ENCODE data around the gene OPN5. TPM values are rescaled to one million over a fixed set of nuclear protein-coding genes. Genes with fewer than 3 reads are reported as not detected.

OPN5 gene, protein sequence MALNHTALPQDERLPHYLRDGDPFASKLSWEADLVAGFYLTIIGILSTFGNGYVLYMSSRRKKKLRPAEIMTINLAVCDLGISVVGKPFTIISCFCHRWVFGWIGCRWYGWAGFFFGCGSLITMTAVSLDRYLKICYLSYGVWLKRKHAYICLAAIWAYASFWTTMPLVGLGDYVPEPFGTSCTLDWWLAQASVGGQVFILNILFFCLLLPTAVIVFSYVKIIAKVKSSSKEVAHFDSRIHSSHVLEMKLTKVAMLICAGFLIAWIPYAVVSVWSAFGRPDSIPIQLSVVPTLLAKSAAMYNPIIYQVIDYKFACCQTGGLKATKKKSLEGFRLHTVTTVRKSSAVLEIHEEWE
- total RNA-seq: not detected in 2 replicates

DNA sequence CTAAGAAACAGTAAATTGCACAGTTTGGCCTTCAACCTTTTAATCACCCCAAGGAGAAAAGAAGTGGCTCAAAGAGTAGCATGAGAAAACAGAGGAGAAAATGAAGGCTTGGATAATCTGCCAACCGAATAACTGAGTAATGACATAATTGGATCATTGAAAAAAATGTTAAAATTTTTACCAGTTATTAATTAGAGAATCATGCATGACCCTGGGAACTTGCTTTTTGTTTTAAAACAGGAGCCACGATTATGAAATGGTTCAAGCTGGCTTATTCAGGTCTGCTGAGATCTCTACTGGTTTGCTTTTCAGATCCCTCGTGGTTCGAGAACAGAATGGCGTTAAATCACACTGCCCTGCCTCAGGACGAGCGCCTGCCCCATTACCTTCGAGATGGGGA is at the start of gene OPN5:
Gene OPN5 (plus strand): TSS at position 301 of the 400 bp plus-strand sequence. CDS start 35 bp downstream, at position 336.

Small RNA genes within 50 kb of the gene (small RNA-seq; reads per million reads assigned to genes)
- gene RNU1-105P: not detected

Other genes with a start within 250 kb of the OPN5 start
- gene ADGRF4, start 83.5 kb upstream of the OPN5 start, total RNA-seq: under 0.01 TPM in 1 of 2 replicates, not detected in the other